AG04449 (cell line): ENCODE results near the gene SNAP47.

Source experiments
- CTCF ChIA-PET: fragments of 350-600 bp; formaldehyde crosslinking; extraction: SDS; loops from one replicate; lab custom pipeline; 2021; ENCODE audit warnings: antibody characterized with exemption; lab: Yijun Ruan, JAX
- POLR2A ChIA-PET: fragments of 400-600, 350-600 bp; formaldehyde crosslinking; extraction: SDS; loops from one replicate; lab custom pipeline; 2020; ENCODE audit warnings: antibody characterized with exemption, inconsistent platforms; lab: Yijun Ruan, JAX
- DNase-seq: peaks from one replicate; pipeline ENCODE4 v3.0.0-alpha.2; 2010; ENCODE audit warnings: low read depth, low spot score
- H3K4me3 ChIP-seq: 2 replicates; pipeline ENCODE4 v1.5.1; 2011; ENCODE audit warnings: low read depth, mild to moderate bottlenecking, control low read depth, low read length
- CTCF ChIP-seq: IDR thresholded peaks from one replicate; pipeline ENCODE4 v1.5.1; 2011; ENCODE audit warnings: mild to moderate bottlenecking, moderate library complexity, low read length, control low read depth, inconsistent platforms; ENCODE audit not compliant: insufficient read depth; ENCODE audit errors: missing control alignments

SNAP47 gene

GRCh38 chr1:227786673-227787512 is 51.7 kb downstream of the SNAP47 start:
- TF ChIP-seq CTCF, result no peak
- peak overlapping the region; percentile 80 for H3K4me3 ChIP-seq
- POLR2A ChIA-PET, result interaction anchor here (1.2 kb wide), 1 partner anchor 12 kb away, joined by 6 read pairs; no protein-coding TSS in a partner anchor
- CTCF ChIA-PET, result interaction anchor here (1.1 to 2.4 kb wide), 2 partner anchors 13 to 23 kb away, joined by 3 to 15 read pairs; no protein-coding TSS in a partner anchor
- DNase-seq, result no peak

DNA sequence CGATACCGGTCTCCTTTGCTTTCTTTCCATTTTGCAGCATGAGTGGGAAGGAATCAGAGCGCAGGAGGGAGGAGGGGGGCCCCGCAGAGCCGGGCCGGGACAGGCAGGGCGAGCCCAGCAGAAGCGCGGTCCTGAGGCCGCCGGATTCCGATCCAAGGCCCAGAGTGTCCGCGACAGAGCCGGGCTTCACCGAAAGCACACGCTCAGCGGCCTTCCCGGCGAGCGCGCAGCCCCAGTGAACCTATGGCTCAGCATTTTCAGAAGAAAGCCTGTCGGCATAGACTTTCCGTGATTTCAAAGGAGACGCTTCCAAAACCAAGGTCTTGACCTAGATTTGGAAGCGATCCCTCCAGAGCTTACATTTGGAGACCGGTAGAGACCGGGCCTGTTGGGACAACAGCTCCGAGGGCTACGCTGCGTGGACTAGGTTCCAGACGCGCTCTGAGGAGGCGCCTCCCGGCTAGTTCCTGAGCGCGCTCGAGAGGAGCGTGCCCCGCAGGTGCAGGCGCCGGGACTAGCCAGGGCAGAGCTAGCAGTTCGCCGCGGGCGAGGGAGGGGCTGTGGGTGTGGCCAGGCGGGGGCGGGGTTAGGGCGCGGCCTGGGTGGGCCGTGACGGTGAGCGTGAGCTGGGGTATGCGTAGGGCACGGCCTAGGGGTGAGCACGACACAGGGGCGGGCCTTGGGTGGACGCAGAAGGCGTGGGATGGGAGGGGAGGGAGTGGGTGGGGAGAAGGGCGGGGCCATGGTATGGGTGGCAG is 52.5 kb downstream of the SNAP47 start:
- DNase-seq, result no peak
- POLR2A ChIA-PET, result interaction anchor here (0.8 to 1.8 kb wide), 3 partner anchors 11 to 28 kb away, joined by 3 to 9 read pairs (median 6); no protein-coding TSS in a partner anchor
- TF ChIP-seq CTCF, result no peak
- peak overlapping the region; percentile 80 for H3K4me3 ChIP-seq
- CTCF ChIA-PET, result interaction anchor here (0.9 to 2.4 kb wide), 4 partner anchors 9 to 24 kb away, joined by 3 to 15 read pairs (median 3); no protein-coding TSS in a partner anchor

GRCh38 chr1:227788271-227789083 is 53.2 kb downstream of the SNAP47 start:
- TF ChIP-seq CTCF, result no peak
- POLR2A ChIA-PET, result interaction anchor here (0.8 to 1.8 kb wide), 4 partner anchors 12 to 29 kb away, joined by 3 to 9 read pairs (median 6); no protein-coding TSS in a partner anchor
- CTCF ChIA-PET, result interaction anchor here (0.9 to 2.6 kb wide), 7 partner anchors 9 to 296 kb away, joined by 3 to 15 read pairs (median 3); no protein-coding TSS in a partner anchor
- peak overlapping the region; percentile 80 for H3K4me3 ChIP-seq
- no peak for DNase-seq

DNA sequence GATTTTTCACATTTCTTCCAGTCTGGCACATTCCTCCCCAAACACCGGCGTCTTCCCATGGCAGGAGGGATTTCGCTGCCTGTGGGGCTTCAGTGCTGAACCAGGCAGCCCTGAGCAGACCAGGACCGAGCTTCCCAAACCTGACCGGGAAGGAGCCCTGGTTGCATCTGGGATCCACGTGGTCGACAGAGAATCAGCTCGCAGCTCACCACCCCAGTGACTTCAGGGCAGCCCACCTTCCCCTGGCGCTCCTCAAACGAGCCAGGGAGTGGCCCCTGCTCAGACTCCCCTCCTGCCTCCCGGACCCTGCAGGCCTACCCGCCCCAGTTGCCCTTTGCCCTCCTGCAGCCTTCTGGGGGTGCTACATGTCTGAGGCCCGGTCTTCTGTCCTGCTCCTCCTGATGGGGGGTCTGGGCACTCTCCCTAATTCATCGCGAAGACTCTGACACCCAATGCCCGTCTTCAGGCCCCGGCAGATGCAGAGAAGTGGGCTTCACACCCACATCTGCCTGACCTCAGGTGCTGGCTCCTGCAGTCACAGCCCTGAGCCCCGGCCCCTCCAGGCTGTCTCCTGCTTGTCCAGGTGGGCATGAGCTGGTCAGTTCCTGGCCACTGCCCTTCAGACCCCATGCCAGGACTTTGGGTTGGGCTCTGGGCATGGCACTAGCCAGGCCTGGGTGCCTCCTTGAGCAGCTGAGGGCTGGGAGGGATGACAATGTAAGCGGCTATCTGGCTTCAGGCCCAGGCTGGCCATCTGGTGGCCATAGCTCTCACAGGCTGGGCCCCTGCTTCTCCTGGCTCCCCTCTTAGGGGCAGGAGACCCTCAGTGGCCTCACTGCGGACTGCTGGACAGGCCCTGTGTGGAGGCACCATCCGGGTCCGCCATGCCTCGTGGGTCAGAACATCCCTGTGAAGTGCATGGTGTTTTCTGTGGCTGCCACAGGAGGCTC is 54.1 kb downstream of the SNAP47 start:
- peak overlapping the region; percentile 80 for H3K4me3 ChIP-seq
- POLR2A ChIA-PET, result interaction anchor here (0.6 to 1.8 kb wide), 3 partner anchors 14 to 30 kb away, joined by 3 to 9 read pairs (median 6); no protein-coding TSS in a partner anchor
- DNase-seq, result no peak
- peak; percentile 42 for TF ChIP-seq CTCF
- CTCF ChIA-PET, result interaction anchor here (0.9 to 2.6 kb wide), 6 partner anchors 11 to 296 kb away, joined by 3 to 11 read pairs (median 4); no protein-coding TSS in a partner anchor

- no peak for TF ChIP-seq CTCF
- ChIA-PET CTCF (interaction anchor here (1.0 to 2.6 kb wide), 5 partner anchors 11 to 164 kb away, joined by 3 to 11 read pairs (median 4); no protein-coding TSS in a partner anchor), POLR2A (interaction anchor here (1.8 kb wide), 1 partner anchor 15 kb away, joined by 6 read pairs; no protein-coding TSS in a partner anchor)
- H3K4me3 ChIP-seq, result no peak overlapping the region; the same call in 1 of the 2 replicates
- DNase-seq, result no peak
Measured at GRCh38 chr1:227790034-227790400, 54.8 kb downstream of the SNAP47 start.
